ENCODE results near the gene IFI6. TPM values are rescaled to one million over a fixed set of nuclear protein-coding genes. Genes with fewer than 3 reads are reported as not detected.

Gene IFI6
- total and polyA plus RNA-seq, 2 of the 13 experiments (the other 11 are each of a cell fraction or from before 2014, with no cell fraction given): 12.9 to 13.2 TPM

GRCh38 chr1:27658951-27659496 lies 13.0 kb downstream of the IFI6 start (continued):
- 0 out of 2 replicates have a peak, but pooled peaks have one; percentile 2 for TF ChIP-seq MTA1 (CRISPR knock-in tag; IDR thresholded peaks at IDR 0.05; ENCODE audit: borderline replicate concordance)
- TF ChIP-seq PHF8 (CRISPR knock-in tag; IDR thresholded peaks at IDR 0.05): no peak
- no peak for TF ChIP-seq ATM (IDR thresholded peaks at IDR 0.05; ENCODE audit: borderline replicate concordance)
- 0 out of 2 replicates have a peak, but pooled peaks have one; percentile 43 for TF ChIP-seq ZNF572 (CRISPR knock-in tag; IDR thresholded peaks at IDR 0.05)
- no peak for TF ChIP-seq BORCS8-MEF2B (CRISPR knock-in tag; IDR thresholded peaks at IDR 0.05)
- no peak for TF ChIP-seq ETV5 (CRISPR knock-in tag; IDR thresholded peaks at IDR 0.05; ENCODE audit: borderline replicate concordance)
- TF ChIP-seq HDAC1 (CRISPR knock-in tag; IDR thresholded peaks at IDR 0.05): no peak
- no peak for TF ChIP-seq ZFP37 (CRISPR knock-in tag; IDR thresholded peaks at IDR 0.05; ENCODE audit: borderline replicate concordance)
- TF ChIP-seq ZGPAT (CRISPR knock-in tag; IDR thresholded peaks at IDR 0.05): peak; percentile 12; the same call in 1 of the 2 replicates
- no peak for TF ChIP-seq IRX3 (CRISPR knock-in tag; IDR thresholded peaks at IDR 0.05; ENCODE audit: borderline replicate concordance, low read depth)
- TF ChIP-seq POLR2AphosphoS2 (IDR thresholded peaks at IDR 0.05; ENCODE audit: low read depth, low read length): no peak
- TF ChIP-seq GLI4 (CRISPR knock-in tag; IDR thresholded peaks at IDR 0.05; ENCODE audit: borderline replicate concordance): no peak
- TF ChIP-seq, protein P1, sequence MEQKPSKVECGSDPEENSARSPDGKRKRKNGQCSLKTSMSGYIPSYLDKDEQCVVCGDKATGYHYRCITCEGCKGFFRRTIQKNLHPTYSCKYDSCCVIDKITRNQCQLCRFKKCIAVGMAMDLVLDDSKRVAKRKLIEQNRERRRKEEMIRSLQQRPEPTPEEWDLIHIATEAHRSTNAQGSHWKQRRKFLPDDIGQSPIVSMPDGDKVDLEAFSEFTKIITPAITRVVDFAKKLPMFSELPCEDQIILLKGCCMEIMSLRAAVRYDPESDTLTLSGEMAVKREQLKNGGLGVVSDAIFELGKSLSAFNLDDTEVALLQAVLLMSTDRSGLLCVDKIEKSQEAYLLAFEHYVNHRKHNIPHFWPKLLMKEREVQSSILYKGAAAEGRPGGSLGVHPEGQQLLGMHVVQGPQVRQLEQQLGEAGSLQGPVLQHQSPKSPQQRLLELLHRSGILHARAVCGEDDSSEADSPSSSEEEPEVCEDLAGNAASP (CRISPR knock-in tag; IDR thresholded peaks at IDR 0.05; ENCODE audit: borderline replicate concordance): 0 out of 2 replicates have a peak, but pooled peaks have one; percentile 30
- TF ChIP-seq HHEX (CRISPR knock-in tag; IDR thresholded peaks at IDR 0.05): no peak
- no peak for TF ChIP-seq MTF1 (CRISPR knock-in tag; IDR thresholded peaks at IDR 0.05)
- TF ChIP-seq ZKSCAN1 (IDR thresholded peaks at IDR 0.05; ENCODE audit: low read length): no peak
- no peak for TF ChIP-seq SP2 (CRISPR knock-in tag; IDR thresholded peaks at IDR 0.05)
- TF ChIP-seq, protein P2, sequence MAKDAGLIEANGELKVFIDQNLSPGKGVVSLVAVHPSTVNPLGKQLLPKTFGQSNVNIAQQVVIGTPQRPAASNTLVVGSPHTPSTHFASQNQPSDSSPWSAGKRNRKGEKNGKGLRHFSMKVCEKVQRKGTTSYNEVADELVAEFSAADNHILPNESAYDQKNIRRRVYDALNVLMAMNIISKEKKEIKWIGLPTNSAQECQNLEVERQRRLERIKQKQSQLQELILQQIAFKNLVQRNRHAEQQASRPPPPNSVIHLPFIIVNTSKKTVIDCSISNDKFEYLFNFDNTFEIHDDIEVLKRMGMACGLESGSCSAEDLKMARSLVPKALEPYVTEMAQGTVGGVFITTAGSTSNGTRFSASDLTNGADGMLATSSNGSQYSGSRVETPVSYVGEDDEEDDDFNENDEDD (CRISPR knock-in tag; IDR thresholded peaks at IDR 0.05; ENCODE audit: borderline replicate concordance): no peak
- TF ChIP-seq ZNF83 (CRISPR knock-in tag; IDR thresholded peaks at IDR 0.05; ENCODE audit: borderline replicate concordance): no peak
- TF ChIP-seq ZNF121 (CRISPR knock-in tag; IDR thresholded peaks at IDR 0.05): no peak
- no peak for TF ChIP-seq ATAD3A (CRISPR knock-in tag; IDR thresholded peaks at IDR 0.05)
